ENCODE measurements around the gene CMTM5.

Gene CMTM5

DNA sequence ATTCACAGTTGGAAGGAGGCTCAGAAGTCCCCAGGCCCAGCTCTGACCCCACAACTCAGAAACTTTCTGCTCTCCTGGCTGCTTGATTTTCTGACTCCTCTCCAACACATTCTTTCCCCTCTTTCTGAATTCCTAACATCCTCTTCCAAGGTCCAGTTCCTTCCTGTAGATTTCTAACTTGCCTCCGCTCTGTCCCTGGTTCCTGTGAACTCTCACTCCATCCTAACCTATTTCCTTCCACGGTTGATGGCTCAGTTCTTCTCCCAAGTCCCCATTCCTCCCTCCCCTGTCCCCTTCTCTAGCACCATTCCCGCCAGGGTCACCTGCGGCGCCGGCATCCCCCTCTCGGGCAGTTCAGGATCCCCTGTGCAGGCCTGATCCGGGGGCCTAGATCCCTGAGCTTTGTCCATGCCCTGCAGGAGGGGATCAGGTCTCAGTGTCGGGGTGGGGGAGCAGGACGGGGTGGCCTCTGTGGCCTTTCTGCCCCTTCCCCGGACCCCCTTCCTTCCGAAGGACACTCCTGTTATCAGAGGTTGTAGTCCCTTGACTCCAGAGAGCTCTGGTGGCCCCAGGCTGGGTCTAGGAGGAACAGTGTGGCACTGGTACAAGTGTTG is 18.2 kb upstream of the CMTM5 start:
- DNase-seq, result no peak

DNA sequence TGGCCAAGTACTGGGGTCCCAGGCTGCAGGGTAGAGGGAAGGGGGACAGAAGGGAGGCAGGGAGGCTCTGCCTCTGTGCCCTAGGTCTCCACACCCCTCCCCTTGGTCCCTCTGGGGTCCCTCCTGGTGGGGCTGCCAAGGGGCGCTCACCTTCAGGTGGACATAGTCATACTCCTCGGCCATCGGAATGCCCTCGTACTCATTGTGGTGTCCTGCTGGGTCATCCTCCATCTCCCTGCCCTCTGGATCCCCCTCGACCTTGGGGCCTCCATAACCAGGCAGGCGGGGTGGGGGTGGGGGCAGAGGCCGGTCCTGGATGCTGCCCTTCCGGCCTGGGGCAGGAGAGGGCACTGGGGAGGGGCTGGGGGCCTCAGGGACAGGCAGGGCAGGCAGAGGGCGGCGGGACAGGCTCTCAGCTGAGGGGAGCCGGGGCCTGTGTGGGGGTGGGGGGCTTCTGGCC is 17.6 kb upstream of the CMTM5 start:
- no peak for DNase-seq

DNA sequence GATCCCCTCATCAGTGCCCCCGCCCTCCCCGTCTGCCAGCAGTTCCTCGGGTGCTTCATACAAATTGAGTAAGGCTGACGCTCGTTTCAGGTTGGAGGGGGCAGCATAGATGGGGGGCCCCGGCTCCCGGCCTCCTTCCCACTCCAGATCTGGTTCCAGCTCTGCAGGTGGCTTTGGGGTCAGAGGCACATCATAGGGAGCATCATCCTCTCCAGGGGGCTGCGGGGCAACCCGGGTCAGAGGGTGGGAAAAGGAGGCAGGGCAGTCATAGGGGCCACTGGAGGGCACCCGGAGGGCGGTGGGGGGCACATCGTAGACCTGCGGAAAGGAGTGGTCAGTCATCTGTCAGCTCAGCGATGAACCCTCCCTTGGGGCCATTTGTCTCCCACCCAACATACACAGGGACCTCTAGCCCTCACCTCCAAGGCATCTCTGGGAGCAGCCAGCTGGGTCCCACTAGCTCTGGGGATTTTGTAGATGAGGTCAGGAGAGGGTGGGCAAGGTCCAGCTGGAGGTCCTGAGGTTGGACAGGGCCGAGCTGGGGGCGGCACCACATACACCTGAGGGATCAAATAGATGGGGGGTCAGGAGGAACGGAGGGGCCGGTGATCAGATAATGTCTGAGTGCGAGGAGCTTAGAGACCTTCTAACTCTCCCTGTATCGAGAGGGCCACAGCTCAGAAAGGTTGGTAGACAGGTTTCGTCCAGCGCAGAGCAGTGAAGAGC is 17.0 kb upstream of the CMTM5 start:
- no peak for DNase-seq

DNA sequence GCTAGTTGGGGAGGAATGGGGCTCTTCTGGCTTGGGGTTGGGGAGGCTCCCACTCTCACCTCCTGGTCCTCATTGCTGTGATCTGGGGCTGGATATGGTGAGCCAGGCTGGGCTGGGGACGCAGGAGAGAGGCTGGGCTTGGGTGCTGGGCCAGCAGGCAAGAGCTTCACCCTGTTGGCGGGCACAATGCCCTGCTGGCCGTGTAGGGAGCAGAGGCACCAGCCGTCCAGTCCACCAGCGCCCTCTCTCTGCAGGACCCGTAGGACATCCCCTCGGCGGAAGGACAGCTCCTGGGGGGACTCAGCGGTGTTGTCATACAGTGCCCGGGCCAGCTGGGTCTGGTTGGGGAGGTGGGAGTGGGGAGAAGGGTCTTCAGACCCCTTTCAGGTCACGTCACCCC is 16.4 kb upstream of the CMTM5 start:
- DNase-seq, result peak; percentile 47

DNA sequence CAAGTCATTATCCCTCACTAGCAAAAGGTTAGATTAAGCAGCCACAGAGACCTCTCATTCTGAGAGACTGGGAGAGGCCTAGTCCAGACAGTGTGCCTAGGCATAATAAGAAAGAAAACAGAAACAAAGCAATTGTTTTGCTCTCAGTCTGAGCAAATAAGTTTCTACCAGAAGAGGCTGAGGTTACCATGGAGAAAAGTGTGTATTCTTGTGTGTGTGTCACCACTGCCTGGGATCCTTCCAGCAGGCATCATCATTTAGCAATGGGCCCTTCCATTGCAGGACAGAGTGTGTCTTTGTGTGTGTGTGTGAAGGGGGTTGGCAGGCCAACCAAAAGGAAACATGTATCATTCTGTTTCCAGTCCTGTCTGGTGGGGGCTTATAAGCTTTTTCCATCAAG is 15.5 kb upstream of the CMTM5 start:
- DNase-seq, result no peak

DNA sequence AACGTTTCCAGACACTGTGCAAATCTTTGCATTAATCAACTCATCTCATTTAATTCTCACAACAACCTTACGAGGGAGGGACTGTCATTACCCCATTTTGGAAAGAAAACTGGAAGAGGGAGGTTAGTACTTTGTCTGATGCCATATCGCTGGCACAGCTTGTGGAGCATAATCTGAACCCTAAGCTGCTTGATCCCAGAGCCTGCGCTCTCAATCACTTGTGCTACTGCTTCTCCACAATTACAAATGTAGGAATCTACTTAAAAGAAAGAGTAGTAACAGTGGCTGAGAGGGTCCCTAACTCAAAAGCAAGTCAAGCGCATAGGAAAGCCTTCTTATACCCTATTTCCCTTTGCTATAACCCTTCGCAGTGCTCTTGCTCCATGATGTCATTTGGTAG is 15.1 kb upstream of the CMTM5 start:
- DNase-seq, result no peak

DNA sequence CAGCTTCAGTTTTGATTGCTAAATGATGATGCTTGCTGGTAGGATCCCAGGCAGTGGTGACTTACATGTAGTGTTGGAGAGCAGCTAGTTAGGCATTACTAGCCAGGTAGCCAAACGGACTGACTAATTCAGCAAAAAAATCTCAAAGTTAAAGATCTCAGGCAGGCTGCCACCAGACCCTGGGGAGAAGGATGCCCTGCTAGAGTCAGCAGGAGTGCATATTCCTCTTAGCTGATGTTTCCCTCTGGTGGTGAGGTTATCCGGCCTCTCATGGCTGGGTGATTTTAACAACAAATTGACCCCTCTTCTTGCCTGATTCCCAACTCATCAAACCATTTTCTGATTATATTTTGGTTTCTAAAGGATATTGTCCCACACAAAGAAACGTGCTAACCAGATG is 14.6 kb upstream of the CMTM5 start:
- DNase-seq, result peak; percentile 32

DNA sequence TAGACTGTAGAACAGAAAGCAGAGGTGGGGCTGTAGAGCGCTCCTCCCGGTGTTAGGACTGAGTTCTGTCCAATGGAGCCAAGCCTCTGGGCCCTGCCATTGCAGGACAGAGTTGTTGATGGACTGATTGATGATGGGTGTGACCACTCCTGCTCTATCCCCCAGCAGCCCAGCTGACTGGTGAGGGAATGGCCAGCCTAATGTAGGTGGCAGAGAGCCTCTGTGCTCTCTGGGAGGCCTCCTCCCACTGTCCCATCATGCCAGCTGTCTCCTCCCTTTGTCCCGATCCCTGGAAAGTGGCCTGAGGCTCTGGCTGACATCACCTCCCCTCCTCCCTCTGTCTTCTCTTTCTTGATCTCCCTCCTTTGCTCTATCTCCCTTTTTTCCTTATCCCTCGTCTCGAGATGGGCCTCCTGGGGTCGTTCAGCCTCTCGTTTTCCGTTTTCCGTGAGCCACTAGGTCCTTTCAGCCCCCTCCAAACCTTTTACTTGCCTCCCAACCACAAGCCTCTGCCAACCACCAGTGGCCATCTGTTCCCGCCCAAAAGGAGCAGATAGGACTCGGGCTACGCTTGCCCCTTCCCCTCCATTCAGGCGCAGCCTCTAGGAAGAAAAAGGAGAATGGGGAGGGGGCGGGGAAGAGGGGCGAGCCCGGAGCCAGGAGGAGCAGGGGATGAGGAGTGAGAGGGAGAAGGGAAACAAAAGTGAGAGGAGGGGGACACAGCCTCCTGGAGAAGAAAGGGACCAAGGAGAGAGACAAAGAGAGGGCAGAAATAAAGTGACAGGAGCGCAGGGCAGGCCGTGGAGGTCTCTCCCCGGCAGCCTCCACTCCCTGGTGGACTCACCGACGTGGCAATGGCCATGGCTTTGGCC is 12.4 kb upstream of the CMTM5 start:
- DNase-seq, result no peak

DNA sequence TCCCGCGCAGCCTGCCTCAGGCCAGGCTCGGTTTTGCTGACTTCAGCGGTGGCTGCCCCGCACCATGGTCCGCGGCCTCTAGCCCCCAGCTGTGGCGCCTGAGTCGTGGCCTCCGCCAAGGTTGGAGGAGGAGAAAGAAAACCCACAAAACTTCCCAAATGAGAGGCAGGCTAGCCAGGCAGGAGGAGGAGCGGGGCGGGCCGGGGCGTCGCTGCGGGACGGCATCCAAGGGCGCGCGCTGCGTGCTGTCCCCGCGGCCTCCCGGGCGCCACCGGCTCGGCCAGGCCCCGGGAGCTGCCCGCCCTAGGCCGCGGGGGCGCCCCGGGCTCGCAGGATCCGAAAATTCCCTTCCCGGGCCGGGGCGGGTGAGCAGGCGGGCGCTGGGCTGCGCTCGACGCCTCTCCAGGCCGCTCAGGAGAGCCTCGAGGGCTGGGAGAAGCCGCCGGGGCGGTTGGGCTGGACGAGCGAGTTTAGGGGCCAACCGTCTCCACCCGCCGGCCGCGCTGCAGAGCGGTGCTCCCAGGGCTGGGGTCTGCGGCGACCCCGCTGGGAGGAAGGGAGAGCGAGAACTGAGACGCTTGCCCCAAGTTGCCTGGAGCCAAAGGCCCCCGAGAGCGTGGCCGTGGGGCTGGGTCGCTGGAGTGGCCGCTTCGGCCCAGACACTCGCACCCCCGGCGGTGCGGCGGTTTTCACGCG is 11.7 kb upstream of the CMTM5 start, which contains the start of gene EFS:
EFS (minus strand) TSS at position 137 of the 696 bp plus-strand sequence. CDS start 147 bp downstream, outside the sequence.
- no peak for DNase-seq

DNA sequence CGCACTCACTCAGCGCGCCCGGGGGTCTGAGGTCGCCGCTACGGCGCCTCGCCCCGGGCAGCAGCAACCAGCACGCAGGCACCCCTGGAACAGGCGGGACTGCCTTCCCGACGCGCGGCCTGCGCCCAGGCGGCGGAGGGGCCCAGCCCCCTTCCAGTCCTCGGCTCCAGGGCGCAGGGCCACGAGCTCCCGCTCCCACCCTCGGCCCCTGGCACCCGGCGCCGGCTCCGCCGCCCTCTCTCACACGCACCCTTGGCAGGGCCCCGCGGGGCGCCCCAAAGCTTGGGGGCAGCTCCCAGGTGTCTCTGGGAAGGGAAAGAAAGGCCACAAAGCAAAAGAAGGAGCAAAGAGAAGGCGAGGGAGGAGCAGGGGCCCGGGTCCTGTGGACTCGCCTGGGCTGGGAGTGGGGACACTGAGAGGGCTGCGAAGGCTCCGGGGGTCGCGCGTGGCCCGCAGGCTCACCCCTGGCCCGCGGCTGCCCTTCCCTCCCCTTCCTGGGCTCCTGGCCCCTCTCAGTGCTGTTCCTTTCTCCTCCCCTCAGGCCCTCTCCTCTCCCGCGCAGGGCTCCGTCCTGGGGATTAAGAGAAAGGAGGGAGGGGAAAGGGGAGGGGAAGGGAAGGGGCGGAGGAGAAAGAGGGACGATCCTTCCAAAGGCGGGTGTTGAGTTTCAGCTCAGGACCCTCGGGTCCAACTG is 11.0 kb upstream of the CMTM5 start:
- no peak for DNase-seq

DNA sequence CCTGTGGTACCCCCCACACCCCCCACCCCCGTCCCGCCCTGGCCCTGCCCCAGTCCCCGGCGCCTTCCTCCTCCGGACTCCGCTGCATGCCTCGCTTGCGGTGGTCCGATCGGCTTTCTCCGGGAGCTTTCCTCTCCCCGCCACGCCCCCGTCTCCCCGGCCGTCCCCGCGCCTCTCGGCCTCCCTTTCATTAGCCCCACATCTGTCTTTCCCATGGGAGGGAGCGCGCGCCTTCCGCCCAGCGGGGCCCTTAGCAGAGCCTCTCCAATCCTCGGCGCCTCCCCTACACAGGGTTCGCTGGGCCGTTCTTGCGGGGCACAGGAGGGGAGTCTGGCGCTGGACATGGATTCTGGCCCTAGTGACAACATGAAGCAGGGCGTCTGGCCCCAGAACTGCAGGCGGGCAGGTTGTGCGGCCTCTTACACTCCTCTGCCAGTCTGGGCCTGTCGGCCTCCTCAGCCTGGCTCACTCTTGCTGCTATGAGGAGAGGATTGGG is 10.4 kb upstream of the CMTM5 start:
- DNase-seq, result no peak

DNA sequence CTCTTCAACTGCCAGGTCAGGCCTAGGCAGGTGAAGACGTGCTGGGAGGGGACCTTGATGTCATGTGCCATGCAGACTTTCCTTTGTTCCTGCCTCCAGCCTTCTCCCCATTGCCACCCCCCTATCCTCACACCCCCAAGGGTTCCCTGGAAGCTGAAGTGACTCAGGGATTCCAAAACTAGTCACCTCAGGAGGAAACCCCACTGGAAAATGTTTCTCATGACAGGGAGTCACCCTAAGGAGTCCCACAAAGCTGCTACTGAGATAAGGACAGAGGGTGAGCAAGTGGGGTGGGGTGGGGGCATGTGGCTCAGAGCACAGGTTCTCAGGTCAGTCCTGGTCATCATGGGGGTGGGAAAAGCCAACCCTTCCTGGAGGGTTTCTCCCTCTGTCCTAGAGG is 6.6 kb upstream of the CMTM5 start:
- DNase-seq, result no peak

DNA sequence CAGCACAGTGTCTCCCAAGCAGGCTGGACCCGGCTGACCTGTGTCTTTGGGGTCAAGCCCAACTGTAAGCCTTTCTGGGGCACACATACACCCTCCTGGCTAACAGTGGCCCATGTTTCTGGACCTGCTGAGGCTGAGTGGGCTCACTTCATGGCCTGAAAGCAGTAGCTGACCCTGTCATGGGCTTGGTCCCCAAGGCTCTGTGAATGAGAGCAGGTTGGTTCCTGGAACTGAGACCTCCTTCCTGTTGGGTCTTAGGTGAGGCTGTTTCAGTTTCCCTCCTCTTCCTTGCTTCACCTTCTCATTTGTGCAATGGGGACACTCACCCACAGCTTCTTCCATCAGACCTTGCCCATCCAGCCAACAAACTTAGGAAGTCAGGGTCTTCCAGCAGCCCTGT is 5.0 kb upstream of the CMTM5 start:
- no peak for DNase-seq

DNA sequence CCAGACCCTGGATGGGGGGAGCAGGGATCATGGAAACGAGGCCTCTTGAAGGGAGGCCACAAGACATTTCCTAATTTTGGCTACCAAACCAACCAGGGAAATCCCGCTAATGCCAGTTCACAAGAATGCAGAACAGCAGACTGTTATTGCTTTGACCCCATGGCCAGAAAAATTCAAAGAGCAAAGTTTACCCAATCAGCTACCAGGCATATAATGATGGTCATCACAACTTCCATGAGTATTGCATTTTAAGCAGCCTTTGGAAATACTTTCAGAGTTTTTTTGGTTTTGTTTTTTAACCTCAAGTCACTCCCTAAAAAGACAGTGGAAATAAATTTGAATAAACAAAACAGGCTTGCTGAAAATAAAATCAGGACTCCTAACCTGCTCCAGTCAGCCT is 4.3 kb upstream of the CMTM5 start, which contains the start of gene IL25:
IL25 (plus strand) TSS at position 301 of the 400 bp plus-strand sequence.
- DNase-seq, result no peak

DNA sequence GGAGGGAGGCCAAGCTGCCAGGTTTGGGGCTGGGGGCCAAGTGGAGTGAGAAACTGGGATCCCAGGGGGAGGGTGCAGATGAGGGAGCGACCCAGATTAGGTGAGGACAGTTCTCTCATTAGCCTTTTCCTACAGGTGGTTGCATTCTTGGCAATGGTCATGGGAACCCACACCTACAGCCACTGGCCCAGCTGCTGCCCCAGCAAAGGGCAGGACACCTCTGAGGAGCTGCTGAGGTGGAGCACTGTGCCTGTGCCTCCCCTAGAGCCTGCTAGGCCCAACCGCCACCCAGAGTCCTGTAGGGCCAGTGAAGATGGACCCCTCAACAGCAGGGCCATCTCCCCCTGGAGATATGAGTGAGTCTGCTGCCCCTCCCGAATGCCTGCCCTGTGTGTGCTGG is 3.8 kb upstream of the CMTM5 start:
- no peak for DNase-seq

DNA sequence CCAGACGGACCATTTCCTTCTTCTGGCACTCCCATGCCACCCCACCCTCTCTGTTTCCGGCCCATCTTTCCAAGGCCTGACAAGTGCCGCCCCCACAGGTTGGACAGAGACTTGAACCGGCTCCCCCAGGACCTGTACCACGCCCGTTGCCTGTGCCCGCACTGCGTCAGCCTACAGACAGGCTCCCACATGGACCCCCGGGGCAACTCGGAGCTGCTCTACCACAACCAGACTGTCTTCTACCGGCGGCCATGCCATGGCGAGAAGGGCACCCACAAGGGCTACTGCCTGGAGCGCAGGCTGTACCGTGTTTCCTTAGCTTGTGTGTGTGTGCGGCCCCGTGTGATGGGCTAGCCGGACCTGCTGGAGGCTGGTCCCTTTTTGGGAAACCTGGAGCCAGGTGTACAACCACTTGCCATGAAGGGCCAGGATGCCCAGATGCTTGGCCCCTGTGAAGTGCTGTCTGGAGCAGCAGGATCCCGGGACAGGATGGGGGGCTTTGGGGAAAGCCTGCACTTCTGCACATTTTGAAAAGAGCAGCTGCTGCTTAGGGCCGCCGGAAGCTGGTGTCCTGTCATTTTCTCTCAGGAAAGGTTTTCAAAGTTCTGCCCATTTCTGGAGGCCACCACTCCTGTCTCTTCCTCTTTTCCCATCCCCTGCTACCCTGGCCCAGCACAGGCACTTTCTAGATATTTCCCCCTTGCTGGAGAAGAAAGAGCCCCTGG is 1.2 kb upstream of the CMTM5 start:
- no peak for DNase-seq

DNA sequence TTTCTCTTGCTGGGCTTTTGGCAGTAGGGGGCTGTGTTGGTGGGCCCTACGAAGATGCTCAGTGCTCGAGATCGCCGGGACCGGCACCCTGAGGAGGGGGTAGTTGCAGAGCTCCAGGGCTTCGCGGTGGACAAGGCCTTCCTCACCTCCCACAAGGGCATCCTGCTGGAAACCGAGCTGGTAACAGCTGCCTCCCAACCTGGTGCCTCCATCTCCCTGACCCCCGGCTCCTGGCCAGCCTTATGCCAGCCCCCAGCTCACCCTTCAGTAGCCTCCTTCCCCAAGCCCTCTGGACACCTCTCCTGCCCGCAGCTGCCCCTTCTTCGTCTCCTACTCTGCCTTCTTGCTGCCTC is 328 bp downstream of the CMTM5 start:
- no peak for DNase-seq

DNA sequence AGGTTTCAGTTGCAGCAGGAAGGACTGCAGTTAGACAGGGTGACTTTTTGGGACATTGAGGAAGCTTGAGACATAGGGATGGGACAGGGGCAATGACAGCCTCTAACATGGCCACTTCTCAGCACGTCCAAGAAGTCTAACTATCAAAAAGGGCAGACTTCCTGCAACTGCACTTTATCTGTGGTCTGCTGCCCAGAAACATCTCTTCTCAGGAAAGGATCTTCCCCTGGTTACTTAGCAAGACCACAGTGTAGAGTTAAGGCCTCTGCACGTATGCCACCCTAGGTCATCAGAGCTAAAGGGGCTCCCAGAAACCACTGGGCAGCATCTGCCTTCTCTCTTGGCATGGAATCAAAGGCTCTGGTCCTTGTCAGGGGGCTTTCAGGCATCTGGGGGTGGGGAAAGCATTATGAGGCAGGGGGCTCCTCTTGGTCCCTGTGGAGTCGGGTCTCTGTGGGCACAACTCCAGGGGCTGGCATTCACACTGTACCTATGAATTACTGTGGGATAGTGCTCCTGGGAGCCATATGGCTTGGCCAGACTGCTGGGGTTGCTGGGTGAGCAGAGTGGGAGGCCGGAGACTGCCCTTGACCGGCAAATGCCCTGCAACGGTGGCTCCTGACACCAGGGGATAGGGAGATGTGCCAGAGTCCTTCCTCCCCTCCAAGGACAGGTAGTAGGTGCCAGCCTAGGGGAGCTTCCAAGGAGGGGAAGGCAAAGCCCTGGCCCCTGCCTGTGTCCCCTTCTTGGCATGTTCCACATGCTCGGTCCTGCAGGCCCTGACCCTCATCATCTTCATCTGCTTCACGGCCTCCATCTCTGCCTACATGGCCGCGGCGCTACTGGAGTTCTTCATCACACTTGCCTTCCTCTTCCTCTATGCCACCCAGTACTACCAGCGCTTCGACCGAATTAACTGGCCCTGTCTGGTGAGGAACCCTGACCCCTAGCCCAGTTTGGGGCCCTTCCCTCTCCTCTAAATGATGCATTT is 1.0 kb downstream of the CMTM5 start:
- no peak for DNase-seq

DNA sequence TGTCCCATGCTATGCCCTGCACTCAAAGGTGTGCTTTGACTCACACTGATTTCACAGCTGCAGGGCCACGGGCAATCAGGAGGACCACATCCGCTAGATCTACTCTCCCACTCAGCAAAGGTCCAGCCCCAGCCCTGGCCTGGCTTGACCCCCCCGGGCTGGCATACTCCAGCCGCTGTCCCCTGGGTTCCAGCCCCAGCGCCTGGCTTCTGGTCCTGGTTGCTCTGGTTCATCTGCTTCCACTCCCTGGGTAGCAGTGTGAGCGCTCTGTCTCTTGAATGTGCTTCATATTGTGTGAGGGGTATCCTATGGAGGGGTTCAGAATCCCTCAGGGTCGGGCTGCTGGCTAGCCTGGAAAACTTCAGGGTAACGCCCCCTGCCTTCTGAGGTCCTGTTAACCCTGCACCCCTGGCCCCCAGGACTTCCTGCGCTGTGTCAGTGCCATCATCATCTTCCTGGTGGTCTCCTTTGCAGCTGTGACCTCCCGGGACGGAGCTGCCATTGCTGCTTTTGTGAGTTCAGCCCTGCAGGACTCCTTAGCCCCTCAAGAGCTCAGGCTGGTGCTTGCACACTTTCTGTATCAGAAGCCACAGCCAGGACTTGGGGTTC is 1.9 kb downstream of the CMTM5 start:
- no peak for DNase-seq
